ENCODE results near the gene ROM1. TPM values are rescaled to one million over a fixed set of nuclear protein-coding genes. Genes with fewer than 3 reads are reported as not detected.

ROM1 gene
- polyA plus RNA-seq, 2 of the 4 experiments (the other 2 are of a cell fraction): 0.92 to 2.8 TPM

DNA sequence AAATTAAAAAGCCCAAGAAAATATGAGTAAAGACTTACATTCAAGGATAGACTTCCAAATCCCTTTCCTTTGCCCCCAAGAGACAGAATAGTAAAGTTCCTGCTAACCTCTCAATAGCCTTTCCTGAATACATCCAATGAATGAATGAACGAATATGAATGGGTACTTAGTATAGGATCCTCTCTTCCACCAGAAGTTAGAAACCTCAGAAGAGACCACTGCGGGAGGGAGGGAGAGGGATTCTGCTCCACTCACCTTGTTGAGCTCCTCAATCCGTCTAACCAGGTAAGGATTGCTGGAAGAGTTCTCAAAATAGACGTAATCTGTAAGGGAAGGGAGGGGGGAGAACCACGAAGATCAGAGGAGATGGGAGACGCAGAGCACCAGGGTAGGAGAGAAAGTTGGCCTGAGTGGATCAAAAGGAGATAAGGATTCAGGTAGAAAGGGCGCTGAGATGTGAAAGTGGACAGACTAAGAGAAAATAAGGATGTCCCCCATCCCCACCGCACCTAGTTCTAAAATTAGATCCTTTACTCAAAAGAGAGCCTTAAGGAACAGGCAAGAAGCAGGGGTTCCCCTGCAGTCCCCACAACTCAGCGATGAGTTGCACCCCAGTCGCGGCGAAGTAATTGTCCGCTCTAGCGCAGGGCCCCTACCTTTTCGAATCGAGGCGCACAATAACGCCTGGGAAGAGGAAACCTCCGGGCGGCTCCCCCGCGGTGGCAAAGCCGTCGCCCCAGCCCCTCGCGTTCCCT, 12.5 kb upstream of the ROM1 start:
- TF ChIP-seq, protein P1, sequence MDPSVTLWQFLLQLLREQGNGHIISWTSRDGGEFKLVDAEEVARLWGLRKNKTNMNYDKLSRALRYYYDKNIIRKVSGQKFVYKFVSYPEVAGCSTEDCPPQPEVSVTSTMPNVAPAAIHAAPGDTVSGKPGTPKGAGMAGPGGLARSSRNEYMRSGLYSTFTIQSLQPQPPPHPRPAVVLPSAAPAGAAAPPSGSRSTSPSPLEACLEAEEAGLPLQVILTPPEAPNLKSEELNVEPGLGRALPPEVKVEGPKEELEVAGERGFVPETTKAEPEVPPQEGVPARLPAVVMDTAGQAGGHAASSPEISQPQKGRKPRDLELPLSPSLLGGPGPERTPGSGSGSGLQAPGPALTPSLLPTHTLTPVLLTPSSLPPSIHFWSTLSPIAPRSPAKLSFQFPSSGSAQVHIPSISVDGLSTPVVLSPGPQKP (IDR thresholded peaks at IDR 0.05; ENCODE audit: low read depth, low read length): no peak
- no peak for TF ChIP-seq KDM5A (IDR thresholded peaks at IDR 0.05)
- no peak for TF ChIP-seq CBX8 (IDR thresholded peaks at IDR 0.05)
- TF ChIP-seq CEBPB (IDR thresholded peaks at IDR 0.05): no peak
- TF ChIP-seq, protein P2, sequence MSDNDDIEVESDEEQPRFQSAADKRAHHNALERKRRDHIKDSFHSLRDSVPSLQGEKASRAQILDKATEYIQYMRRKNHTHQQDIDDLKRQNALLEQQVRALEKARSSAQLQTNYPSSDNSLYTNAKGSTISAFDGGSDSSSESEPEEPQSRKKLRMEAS (IDR thresholded peaks at IDR 0.05): no peak
- no peak for TF ChIP-seq TP53 (CRISPR knock-in tag; IDR thresholded peaks at IDR 0.05)
- no peak for TF ChIP-seq MAFK (IDR thresholded peaks at IDR 0.05; ENCODE audit: partially characterized antibody)
- no peak for TF ChIP-seq RAD21 (conservative IDR thresholded peaks at IDR 0.05 in 1 of 2, IDR thresholded peaks at IDR 0.05 in 1 of 2)
- TF ChIP-seq EHMT2 (IDR thresholded peaks at IDR 0.05; ENCODE audit: low read depth): no peak
- TF ChIP-seq HDAC2 (IDR thresholded peaks at IDR 0.05): no peak
- 1% methylated on average over 26 of the region's 26 CpGs for WGBS (ENCODE audit: missing lambda C conversion rate)
- Histone ChIP-seq H3K27ac (peak overlapping the region; percentile 95 to 98), H3K4me1 (peaks cover 32% of the 10 kb centered on the region), H3K9me3 (no peaks in the 10 kb centered on the region), H3K4me2 (peak overlapping the region; percentile 95), H3K4me3 (peak overlapping the region; percentile 92)
- ChIA-PET POLR2A (interaction anchor here (0.6 to 3.5 kb wide), 7 partner anchors 9 to 153 kb away, joined by 3 to 75 read pairs (median 9); partner anchors contain the start of genes C11orf98, CSKMT, EEF1G and INTS5), CTCF (interaction anchor here (0.6 to 5.1 kb wide), 4 partner anchors 9 to 1219 kb away, joined by 3 to 42 read pairs (median 7); partner anchors contain the start of genes EML3, ROM1 and TUT1)
- FAIRE-seq (no peak), ATAC-seq (no peak), DNase-seq (ENCODE audit: low read depth in 1 of 2, low spot score in 1 of 2) (no peak)

DNA sequence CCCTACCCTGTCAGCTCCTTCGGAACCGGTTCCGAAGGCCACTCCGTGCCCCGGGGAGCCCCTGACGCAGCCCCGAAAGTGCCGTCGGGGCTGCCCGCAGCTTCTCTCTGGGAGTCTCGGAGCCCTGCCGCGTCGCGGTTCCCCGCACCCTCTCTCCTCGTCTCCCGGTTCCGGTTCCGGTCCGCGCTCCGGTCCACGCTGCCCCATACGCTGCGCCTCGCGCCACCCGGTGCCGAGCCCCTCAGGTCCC, 12.0 kb upstream of the ROM1 start:
- ChIA-PET CTCF (interaction anchor here (0.9 to 5.1 kb wide), 4 partner anchors 8 to 176 kb away, joined by 4 to 42 read pairs (median 10); partner anchors contain the start of genes EML3, ROM1 and TUT1), POLR2A (interaction anchor here (0.6 to 3.5 kb wide), 8 partner anchors 9 to 240 kb away, joined by 3 to 75 read pairs (median 8); partner anchors contain the start of genes C11orf98, CSKMT, EEF1G and INTS5)
- FAIRE-seq (no peak), DNase-seq (ENCODE audit: low read depth in 1 of 2, low spot score in 1 of 2) (peak in 1 of 2 experiments; percentile 31), ATAC-seq (peak in 1 of 2 experiments; percentile 42; a peak in 2 of 6 replicates)
- no peaks in the 10 kb centered on the region for H3K9me3 ChIP-seq
- peak overlapping the region; percentile 95 for H3K4me2 ChIP-seq
- WGBS (ENCODE audit: missing lambda C conversion rate): 5% methylated on average over 22 of the region's 30 CpGs
- peak overlapping the region; percentile 95 to 98 for H3K27ac ChIP-seq
- peak overlapping the region; percentile 92 for H3K4me3 ChIP-seq
- peaks cover 32% of the 10 kb centered on the region for H3K4me1 ChIP-seq
- TF ChIP-seq POLR2A (IDR thresholded peaks at IDR 0.05; ENCODE audit: low read length) (peak; percentile 24; the same call in 1 of the 2 replicates), PHF8 (IDR thresholded peaks at IDR 0.05; ENCODE audit: borderline replicate concordance, low read depth) (no peak)
- TF ChIP-seq, protein P2 (IDR thresholded peaks at IDR 0.05): peak; percentile 81
- TF ChIP-seq, protein P3, sequence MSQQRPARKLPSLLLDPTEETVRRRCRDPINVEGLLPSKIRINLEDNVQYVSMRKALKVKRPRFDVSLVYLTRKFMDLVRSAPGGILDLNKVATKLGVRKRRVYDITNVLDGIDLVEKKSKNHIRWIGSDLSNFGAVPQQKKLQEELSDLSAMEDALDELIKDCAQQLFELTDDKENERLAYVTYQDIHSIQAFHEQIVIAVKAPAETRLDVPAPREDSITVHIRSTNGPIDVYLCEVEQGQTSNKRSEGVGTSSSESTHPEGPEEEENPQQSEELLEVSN (IDR thresholded peaks at IDR 0.05; ENCODE audit: borderline replicate concordance, low read depth): peak; percentile 91

DNA sequence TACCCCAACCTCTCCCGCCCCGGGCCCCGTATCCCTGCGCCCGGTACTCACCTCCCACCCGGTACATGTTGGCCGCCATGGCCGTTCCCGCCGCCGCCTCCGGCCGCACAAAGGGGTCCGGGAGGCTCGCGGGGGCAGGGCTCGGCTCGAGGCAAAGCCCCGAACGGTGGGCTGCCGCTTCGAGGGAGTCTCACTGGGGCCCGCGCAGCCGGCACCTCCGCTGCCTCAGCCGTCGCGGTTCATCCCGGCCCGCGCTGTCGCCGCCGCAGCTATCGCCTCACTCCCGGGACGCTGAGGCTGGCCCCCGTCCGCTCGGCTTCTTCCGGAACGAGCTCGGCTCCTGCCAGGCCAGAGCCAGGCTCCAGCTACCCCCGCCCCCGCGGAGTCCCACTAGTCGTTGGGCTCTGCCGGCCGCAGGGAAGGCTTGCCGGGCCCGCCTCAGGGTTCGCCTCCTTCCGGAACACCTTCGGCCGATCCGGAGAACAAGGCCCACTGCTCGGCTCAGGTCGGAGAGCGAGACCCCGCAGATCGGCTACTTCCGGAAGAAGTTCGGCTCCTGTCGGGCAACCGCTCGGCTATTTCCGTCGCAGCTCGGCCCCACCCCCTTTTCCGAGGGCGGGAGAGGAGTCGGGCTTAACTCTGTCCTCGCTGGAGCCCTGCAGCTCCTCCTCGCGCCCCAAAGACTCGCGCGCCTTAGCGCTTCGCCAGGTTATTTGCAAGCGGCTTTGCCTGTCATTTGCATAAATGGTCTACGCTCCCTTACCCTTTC, 11.5 kb upstream of the ROM1 start, which contains the start of gene MTA2:
Gene MTA2, minus strand, starts transcription at position 494 of the 769 bp plus-strand sequence. Its CDS starts 415 bp downstream, at position 79.
- ATAC-seq (peak; percentile 86 to 92), DNase-seq (ENCODE audit: low read depth in 1 of 2, low spot score in 1 of 2) (peak; percentile 87 to 98), FAIRE-seq (peak; percentile 84)
- CTCF ChIA-PET: interaction anchor here (0.9 to 5.1 kb wide), 4 partner anchors 8 to 177 kb away, joined by 4 to 42 read pairs (median 10); partner anchors contain the start of genes EML3, ROM1 and TUT1
- POLR2A ChIA-PET: interaction anchor here (0.6 to 3.5 kb wide), 10 partner anchors 8 to 240 kb away, joined by 3 to 75 read pairs (median 6); partner anchors contain the start of genes B3GAT3, C11orf98, CSKMT and EEF1G
- peaks cover 32% of the 10 kb centered on the region for H3K4me1 ChIP-seq
- no peaks in the 10 kb centered on the region for H3K9me3 ChIP-seq
- H3K27ac ChIP-seq: peak within 1 kb of the TSS; percentile 95 to 98
- peak within 1 kb of the TSS; percentile 92 for H3K4me3 ChIP-seq
- WGBS (ENCODE audit: missing lambda C conversion rate): 2% methylated on average over 30 of the region's 83 CpGs
- peak within 1 kb of the TSS; percentile 97 for H3K4me2 ChIP-seq
- peak; percentile 49; the same call in 1 of the 2 replicates for TF ChIP-seq KDM5A (IDR thresholded peaks at IDR 0.05)
- TF ChIP-seq, protein P2 (IDR thresholded peaks at IDR 0.05): peak; percentile 63; the same call in 1 of the 2 replicates
- TF ChIP-seq, protein P4, sequence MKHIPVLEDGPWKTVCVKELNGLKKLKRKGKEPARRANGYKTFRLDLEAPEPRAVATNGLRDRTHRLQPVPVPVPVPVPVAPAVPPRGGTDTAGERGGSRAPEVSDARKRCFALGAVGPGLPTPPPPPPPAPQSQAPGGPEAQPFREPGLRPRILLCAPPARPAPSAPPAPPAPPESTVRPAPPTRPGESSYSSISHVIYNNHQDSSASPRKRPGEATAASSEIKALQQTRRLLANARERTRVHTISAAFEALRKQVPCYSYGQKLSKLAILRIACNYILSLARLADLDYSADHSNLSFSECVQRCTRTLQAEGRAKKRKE (CRISPR knock-in tag; IDR thresholded peaks at IDR 0.05; ENCODE audit: low read depth): no peak
- TF ChIP-seq, protein P3 (IDR thresholded peaks at IDR 0.05; ENCODE audit: borderline replicate concordance, low read depth): peak; percentile 65; the same call in 1 of the 2 replicates
- peak; percentile 22; the same call in 1 of the 2 replicates for TF ChIP-seq POLR2A (IDR thresholded peaks at IDR 0.05; ENCODE audit: low read length)
- TF ChIP-seq NPAS2 (CRISPR knock-in tag; IDR thresholded peaks at IDR 0.05; ENCODE audit: borderline replicate concordance): no peak
- TF ChIP-seq, protein P5, sequence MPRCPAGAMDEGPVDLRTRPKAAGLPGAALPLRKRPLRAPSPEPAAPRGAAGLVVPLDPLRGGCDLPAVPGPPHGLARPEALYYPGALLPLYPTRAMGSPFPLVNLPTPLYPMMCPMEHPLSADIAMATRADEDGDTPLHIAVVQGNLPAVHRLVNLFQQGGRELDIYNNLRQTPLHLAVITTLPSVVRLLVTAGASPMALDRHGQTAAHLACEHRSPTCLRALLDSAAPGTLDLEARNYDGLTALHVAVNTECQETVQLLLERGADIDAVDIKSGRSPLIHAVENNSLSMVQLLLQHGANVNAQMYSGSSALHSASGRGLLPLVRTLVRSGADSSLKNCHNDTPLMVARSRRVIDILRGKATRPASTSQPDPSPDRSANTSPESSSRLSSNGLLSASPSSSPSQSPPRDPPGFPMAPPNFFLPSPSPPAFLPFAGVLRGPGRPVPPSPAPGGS (IDR thresholded peaks at IDR 0.05): peak; percentile 56; the same call in 1 of the 3 replicates
- TF ChIP-seq PHF8 (IDR thresholded peaks at IDR 0.05; ENCODE audit: borderline replicate concordance, low read depth): peak; percentile 73
- TF ChIP-seq JUN (IDR thresholded peaks at IDR 0.05): peak; percentile 40 to 55; a peak in 4 of 5 replicates
- TF ChIP-seq FOSB (CRISPR knock-in tag; IDR thresholded peaks at IDR 0.05): no peak
- peak; percentile 15; the same call in 1 of the 2 replicates for TF ChIP-seq RFX5 (IDR thresholded peaks at IDR 0.05)
- TF ChIP-seq, protein P6, sequence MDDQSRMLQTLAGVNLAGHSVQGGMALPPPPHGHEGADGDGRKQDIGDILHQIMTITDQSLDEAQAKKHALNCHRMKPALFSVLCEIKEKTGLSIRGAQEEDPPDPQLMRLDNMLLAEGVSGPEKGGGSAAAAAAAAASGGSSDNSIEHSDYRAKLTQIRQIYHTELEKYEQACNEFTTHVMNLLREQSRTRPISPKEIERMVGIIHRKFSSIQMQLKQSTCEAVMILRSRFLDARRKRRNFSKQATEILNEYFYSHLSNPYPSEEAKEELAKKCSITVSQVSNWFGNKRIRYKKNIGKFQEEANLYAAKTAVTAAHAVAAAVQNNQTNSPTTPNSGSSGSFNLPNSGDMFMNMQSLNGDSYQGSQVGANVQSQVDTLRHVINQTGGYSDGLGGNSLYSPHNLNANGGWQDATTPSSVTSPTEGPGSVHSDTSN (IDR thresholded peaks at IDR 0.05): peak; percentile 48; the same call in 1 of the 2 replicates
